ENCODE measurements around the gene PRDM12.

PRDM12 gene

DNA sequence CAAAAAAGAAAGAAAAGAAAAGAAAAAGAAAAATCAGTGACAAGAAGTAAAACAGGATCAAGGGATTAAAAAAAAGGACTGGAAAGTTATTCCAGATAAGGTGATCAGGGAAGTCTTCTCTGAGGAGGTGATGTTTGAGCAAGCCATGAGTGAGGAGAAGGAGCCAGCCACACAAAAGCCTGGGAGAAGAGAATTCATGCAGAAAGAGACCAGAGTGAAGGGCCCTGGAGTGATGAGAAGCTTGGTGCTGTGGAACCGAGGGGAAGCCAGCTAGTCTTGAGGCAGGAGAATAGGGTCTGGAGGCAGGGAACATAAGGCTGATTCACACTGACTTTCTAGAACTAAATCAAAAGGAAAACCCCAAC lies 25.2 kb downstream of the PRDM12 start:
- H3K4me3 ChIP-seq (ENCODE audit: low read depth, low read length): no peak overlapping the region
- TF ChIP-seq, protein P1, sequence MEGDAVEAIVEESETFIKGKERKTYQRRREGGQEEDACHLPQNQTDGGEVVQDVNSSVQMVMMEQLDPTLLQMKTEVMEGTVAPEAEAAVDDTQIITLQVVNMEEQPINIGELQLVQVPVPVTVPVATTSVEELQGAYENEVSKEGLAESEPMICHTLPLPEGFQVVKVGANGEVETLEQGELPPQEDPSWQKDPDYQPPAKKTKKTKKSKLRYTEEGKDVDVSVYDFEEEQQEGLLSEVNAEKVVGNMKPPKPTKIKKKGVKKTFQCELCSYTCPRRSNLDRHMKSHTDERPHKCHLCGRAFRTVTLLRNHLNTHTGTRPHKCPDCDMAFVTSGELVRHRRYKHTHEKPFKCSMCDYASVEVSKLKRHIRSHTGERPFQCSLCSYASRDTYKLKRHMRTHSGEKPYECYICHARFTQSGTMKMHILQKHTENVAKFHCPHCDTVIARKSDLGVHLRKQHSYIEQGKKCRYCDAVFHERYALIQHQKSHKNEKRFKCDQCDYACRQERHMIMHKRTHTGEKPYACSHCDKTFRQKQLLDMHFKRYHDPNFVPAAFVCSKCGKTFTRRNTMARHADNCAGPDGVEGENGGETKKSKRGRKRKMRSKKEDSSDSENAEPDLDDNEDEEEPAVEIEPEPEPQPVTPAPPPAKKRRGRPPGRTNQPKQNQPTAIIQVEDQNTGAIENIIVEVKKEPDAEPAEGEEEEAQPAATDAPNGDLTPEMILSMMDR (IDR thresholded peaks at IDR 0.05; ENCODE audit: insufficient read depth, low read depth, low read length, missing control alignments): no peak
- DNase-seq (ENCODE audit: low read depth): no peak

DNA sequence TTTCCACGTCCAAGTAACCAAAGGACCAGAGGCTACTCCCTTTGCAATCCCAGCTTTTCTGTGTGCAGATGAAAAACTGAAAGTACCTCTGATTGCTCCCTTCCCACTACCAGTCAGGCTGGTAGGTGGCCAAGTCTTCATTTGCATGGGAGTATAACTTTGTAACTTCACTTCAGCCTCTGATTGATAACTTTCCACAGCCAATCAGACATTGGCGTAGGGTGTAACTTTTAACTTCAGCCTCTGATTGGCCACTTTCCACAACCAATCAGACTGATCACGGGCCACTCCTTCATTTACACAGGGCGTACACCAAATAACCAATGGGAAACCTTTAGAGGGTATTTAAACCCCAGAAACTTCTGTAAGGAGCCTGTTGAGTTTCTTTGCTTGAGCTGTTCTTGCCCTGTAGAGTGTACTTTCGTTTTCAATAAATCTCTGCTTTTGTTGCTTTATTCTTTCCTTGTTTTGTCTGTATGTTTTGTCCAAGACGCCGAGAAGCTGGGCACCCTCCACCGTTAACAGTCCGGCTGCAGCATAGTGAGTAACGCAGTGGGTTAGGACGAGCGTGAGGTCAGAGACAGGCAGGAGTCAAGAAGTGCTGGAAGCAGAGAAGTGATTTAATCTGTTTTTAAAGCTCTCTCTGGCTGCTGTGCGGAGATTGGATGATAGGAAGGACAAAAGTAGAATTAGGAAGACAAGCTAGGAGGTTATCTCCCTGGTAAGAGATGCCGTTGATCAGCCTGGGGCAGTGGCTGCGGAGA lies 25.7 kb downstream of the PRDM12 start:
- H3K4me3 ChIP-seq (ENCODE audit: low read depth, low read length): no peak overlapping the region; the same call in 1 of the 2 replicates
- TF ChIP-seq, protein P1 (IDR thresholded peaks at IDR 0.05; ENCODE audit: insufficient read depth, low read depth, low read length, missing control alignments): no peak
- peak; percentile 84 for DNase-seq (ENCODE audit: low read depth)

DNA sequence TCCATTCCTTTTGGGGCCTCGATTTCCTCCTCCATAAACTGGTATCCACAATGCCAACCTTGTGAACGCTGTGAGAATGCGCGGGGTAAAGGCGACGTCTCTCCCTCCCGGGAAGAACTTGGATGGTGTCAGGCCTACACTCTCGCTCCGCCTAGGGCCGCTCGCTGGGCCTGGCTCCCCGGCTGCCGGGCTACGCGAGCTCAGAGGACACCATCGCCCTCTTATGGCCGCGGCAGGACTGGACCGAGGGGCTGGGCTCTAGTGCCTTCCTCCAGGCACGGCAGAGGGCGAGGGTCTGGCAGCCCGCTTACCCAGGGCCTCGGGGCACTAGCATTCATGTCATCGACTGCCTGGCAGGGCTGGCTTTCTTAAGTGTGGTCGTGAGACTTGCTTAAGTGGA lies 27.9 kb downstream of the PRDM12 start:
- H3K4me3 ChIP-seq (ENCODE audit: low read depth, low read length): no peak overlapping the region
- no peak for DNase-seq (ENCODE audit: low read depth)
- TF ChIP-seq, protein P1 (IDR thresholded peaks at IDR 0.05; ENCODE audit: insufficient read depth, low read depth, low read length, missing control alignments): no peak

DNA sequence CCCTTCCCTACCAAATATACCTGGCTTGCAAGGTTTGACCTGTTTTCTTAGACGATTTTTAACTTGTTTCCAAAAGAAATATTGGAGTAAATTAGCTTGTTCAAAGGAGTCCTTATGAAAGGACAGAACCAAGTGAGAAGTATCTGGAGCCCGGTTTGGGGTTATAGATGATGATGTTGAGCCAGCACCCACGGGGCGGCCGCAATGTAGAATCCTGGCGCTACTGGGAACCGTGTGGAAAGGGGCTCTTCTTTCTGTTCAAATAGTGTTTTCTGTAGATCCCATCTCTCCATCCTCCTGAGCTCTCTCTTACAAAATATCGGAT lies 28.7 kb downstream of the PRDM12 start:
- TF ChIP-seq, protein P1 (IDR thresholded peaks at IDR 0.05; ENCODE audit: insufficient read depth, low read depth, low read length, missing control alignments): no peak
- no peak for DNase-seq (ENCODE audit: low read depth)
- peak overlapping the region; percentile 54 for H3K4me3 ChIP-seq (ENCODE audit: low read depth, low read length)

DNA sequence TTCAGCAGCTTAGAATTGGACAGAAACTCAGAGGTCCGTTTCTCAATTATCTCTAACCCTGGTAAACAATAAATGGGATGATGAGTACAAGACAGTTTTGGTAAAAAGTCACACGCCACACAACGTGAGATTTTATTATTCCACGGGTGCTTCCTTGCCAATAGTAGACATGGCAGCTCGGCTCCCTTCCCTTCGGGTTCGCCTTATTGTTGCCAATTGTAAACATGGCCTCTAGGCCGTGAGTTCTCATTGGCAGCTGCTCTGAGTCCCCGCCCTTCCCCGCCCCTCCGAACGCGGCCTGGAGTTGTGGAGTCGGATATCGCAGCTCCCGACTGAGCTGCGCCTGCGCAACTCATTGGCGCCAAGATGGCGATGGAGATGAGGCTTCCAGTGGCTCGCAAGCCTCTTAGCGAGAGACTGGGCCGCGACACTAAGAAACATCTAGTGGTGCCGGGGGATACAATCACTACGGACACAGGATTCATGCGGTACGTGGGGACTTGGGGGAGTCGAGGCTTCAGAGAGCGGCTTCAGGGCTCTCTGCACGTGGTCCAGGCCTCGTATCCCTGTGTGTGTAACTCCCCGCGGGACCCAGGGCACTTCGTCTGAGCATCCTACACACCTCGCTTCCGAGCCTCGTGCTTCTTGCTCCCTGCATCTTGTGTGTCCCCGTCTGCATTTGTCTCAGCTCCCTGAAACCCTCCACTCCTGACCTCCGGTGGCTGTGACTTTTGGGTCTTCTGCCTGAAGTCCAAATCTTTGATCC lies 29.2 kb downstream of the PRDM12 start, which contains the start of gene EXOSC2:
TSS of gene EXOSC2 (plus strand) at position 355 of the 766 bp plus-strand sequence. CDS start at position 367, 12 bp downstream.
- TF ChIP-seq, protein P1 (IDR thresholded peaks at IDR 0.05; ENCODE audit: insufficient read depth, low read depth, low read length, missing control alignments): no peak
- peak; percentile 99 for DNase-seq (ENCODE audit: low read depth)
- H3K4me3 ChIP-seq (ENCODE audit: low read depth, low read length): peak within 1 kb of the TSS; percentile 97

DNA sequence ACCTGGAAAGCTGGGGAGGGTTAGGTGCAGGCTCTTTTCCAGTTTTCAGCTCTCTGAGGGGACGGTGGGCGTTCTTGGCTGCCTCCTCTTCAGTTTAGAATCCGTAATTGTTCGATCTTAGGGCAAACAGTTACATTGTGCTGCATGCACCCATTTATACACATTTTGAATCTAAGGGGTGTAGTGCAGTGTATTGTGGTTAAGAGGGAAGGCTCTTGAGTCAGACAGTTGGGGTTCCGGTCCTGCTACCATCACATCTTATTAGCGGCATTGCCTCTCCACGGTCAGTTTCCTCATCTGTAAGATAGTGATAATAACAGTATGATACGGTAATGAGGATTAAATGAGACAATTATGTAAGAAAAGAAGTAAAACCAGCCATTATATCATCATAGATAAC lies 29.8 kb downstream of the PRDM12 start:
- TF ChIP-seq, protein P1 (IDR thresholded peaks at IDR 0.05; ENCODE audit: insufficient read depth, low read depth, low read length, missing control alignments): no peak
- DNase-seq (ENCODE audit: low read depth): peak; percentile 50
- H3K4me3 ChIP-seq (ENCODE audit: low read depth, low read length): peak overlapping the region; percentile 97

Data from GM12865 (cell line).